BE2C (cell line): Measurements from ENCODE around the gene SPINK4.

Experiments used
- DNase-seq: peaks from one replicate; pipeline ENCODE4 v3.0.0-alpha.2; 2020
- H3K27me3 ChIP-seq: fragments of 250-450 bp; sonication (Bioruptor Pico); 2 replicates; pipeline ENCODE4 v1.5.1; 2020; ENCODE audit warnings: mild to moderate bottlenecking
- H3K36me3 ChIP-seq: fragments of 250-450 bp; sonication (Bioruptor Pico); 2 replicates; pipeline ENCODE4 v1.5.1; 2020; ENCODE audit warnings: mild to moderate bottlenecking
- H3K4me1 ChIP-seq: fragments of 250-450 bp; sonication (Bioruptor Pico); 2 replicates; pipeline ENCODE4 v1.5.1; 2020
- H3K4me3 ChIP-seq: 2 replicates; pipeline ENCODE4 v1.5.1; 2011; ENCODE audit warnings: low read depth, low read length
- H3K9me3 ChIP-seq: fragments of 250-450 bp; sonication (Bioruptor Pico); 2 replicates; pipeline ENCODE4 v1.5.1; 2020
- TF ChIP-seq, protein P1 (sequence below): IDR thresholded peaks from 2 replicates; pipeline ENCODE4 v1.5.1; 2012; ENCODE audit warnings: mild to moderate bottlenecking, low read depth, low read length

Gene SPINK4

GRCh38 chr9:33264473-33265177 lies 24.7 kb downstream of the SPINK4 start, which contains the start of the genes BAG1 and CHMP5:
BAG1 (minus strand) TSS chr9:33264708.
CHMP5 (plus strand) TSS chr9:33265049; CDS start chr9:33265079, 30 bp downstream.
- Histone ChIP-seq H3K4me3 (peak within 1 kb of the TSS; percentile 92), H3K27me3 (no peaks in the 10 kb centered on the region), H3K4me1 (no peaks in the 10 kb centered on the region; the same call in 1 of the 2 replicates), H3K9me3 (no peaks in the 10 kb centered on the region), H3K36me3 (peaks cover 34% of the 10 kb centered on the region)
- DNase-seq, result peak; percentile 100
- TF ChIP-seq, protein P1, sequence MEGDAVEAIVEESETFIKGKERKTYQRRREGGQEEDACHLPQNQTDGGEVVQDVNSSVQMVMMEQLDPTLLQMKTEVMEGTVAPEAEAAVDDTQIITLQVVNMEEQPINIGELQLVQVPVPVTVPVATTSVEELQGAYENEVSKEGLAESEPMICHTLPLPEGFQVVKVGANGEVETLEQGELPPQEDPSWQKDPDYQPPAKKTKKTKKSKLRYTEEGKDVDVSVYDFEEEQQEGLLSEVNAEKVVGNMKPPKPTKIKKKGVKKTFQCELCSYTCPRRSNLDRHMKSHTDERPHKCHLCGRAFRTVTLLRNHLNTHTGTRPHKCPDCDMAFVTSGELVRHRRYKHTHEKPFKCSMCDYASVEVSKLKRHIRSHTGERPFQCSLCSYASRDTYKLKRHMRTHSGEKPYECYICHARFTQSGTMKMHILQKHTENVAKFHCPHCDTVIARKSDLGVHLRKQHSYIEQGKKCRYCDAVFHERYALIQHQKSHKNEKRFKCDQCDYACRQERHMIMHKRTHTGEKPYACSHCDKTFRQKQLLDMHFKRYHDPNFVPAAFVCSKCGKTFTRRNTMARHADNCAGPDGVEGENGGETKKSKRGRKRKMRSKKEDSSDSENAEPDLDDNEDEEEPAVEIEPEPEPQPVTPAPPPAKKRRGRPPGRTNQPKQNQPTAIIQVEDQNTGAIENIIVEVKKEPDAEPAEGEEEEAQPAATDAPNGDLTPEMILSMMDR, result peak; percentile 42; the same call in 1 of the 2 replicates

DNA sequence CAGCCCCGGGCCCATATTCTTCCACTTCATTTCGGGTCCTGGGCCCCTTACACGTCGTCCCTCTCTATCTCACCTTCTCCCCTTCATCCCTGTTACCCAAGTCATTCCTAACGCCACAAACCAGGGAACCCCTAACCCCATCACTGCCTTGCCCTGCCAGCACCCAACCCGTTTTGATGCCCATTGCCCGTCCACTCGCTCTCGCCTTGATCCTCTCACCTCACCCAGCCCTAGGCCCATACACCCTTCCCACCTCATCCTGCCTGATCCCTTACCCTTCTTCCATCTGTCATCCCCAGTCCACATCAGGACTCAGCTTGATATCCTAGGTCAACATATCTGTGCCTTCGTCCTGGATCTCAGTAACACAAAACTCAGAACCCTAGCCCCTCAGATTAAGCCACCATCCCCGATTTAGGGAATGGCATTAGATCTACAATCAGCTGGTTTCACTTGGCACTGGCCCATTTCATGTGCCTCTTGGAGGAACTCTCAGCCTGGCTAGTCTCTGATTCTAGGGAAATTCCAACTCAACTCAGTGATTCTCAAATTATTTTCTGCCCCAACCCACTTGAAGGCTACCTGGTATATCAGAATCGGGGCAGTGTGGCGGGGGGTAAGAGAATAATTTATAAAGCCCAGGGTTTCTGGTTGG lies 25.4 kb downstream of the SPINK4 start:
- no peak for DNase-seq
- TF ChIP-seq, protein P1, result no peak
- H3K4me3 ChIP-seq, result peak overlapping the region; percentile 82
- H3K36me3 ChIP-seq, result peaks cover 32% of the 10 kb centered on the region
- H3K4me1 ChIP-seq, result no peaks in the 10 kb centered on the region; the same call in 1 of the 2 replicates
- H3K27me3 ChIP-seq, result no peaks in the 10 kb centered on the region
- H3K9me3 ChIP-seq, result no peaks in the 10 kb centered on the region

DNA sequence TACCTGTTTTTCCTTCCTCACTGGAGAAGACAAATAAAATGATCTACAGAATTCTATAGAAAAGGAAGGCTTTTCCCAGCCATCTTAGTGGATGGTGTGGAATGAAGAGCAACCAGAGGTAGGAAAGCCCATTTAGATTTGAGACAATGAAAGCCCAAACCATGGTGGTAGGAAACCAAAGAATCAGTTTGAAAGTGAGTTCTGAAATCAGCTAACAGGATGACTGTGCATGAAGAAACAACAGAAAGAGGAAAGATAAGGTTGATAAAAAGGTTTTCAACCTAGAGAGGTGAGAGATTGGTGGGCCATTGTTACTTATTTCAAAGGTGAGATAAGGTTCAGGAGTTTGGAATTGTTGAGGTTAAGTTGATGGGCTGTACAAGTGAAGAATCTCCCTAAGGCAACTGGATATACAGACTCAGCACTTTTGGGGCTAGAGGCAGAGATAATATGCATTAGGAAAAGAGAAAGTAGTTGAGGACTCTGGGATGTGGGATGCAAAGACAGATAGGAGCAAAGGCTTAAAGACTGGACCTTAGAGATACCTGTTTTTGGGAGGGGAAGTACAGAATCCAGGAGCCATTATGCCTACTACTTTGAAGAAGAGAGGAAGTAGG lies 27.3 kb downstream of the SPINK4 start:
- TF ChIP-seq, protein P1, result no peak
- no peak for DNase-seq
- Histone ChIP-seq H3K4me3 (no peak overlapping the region), H3K9me3 (no peaks in the 10 kb centered on the region), H3K27me3 (no peaks in the 10 kb centered on the region), H3K36me3 (peaks cover 27% of the 10 kb centered on the region), H3K4me1 (no peaks in the 10 kb centered on the region; the same call in 1 of the 2 replicates)

DNA sequence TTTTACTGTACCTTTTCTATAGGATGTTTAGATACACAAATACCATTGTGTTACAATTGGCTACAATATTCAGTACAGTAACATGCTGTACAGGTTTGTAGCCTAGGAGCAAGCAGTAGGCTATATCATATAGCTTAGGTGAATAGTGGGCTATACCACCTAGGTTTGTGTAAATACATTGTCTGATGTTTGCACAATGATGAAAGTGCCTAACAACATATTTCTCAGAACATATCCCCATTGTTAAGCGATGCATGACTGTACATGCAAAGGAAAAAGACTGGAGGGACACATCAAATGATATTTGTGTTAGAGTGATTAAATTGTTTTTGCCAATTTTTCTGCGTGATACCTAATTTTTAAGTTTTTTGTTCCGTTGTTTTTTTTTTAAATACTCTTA lies 30.2 kb downstream of the SPINK4 start:
- no peak for DNase-seq
- Histone ChIP-seq H3K27me3 (no peaks in the 10 kb centered on the region), H3K36me3 (peaks cover 37% of the 10 kb centered on the region), H3K4me1 (no peaks in the 10 kb centered on the region; the same call in 1 of the 2 replicates), H3K9me3 (no peaks in the 10 kb centered on the region), H3K4me3 (no peak overlapping the region)
- TF ChIP-seq, protein P1, result no peak

GRCh38 chr9:33272061-33272460 lies 32.1 kb downstream of the SPINK4 start:
- H3K4me3 ChIP-seq, result no peak overlapping the region
- TF ChIP-seq, protein P1, result no peak
- peaks cover 48% of the 10 kb centered on the region for H3K36me3 ChIP-seq
- H3K27me3 ChIP-seq, result no peaks in the 10 kb centered on the region
- H3K4me1 ChIP-seq, result no peaks in the 10 kb centered on the region
- DNase-seq, result no peak
- H3K9me3 ChIP-seq, result no peaks in the 10 kb centered on the region
